Loucy (cell line): ENCODE measurements around the gene GMPPB.

Experiments
- CTCF ChIP-seq: fragments of 200-600 bp; sonication (generic); conservative IDR thresholded peaks from 2 replicates; pipeline ENCODE4 v1.5.1; 2014; ENCODE audit warnings: mild to moderate bottlenecking, antibody characterized with exemption, low read length
- EZH2phosphoT487 ChIP-seq: fragments of 200-600 bp; IDR thresholded peaks from 2 replicates; pipeline ENCODE4 v1.6.1; 2018; ENCODE audit warnings: antibody characterized with exemption, mild to moderate bottlenecking, moderate library complexity, borderline replicate concordance

DNA sequence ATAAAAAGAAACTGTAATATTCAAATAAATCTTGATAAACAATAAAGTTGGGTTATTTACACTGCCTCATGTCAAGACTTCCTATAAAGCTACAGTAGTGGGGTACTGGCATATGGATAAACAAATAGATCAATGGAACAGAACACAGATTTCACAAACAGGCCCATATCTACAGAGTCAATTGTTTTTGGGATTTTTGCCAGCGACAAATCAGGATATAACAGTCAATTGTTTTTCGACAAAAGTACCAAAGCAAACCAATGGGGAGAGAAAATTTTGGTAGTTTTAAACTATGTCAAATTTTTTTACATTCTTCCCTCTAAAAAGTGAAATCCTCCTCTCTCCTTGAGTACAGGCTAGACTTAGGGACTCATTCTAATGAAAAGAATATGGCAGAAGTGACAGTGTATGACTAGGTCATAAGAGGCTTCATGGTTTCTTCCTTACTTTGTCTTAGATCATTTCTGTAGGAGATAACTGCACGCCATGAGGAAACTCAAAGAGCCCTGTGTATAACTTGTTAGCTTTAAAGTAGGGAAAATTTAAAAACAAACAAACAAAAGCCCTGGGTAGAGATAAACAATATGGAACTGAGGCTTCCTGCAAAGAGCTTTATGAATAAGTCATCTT lies 45.6 kb upstream of the GMPPB start:
- TF ChIP-seq CTCF, result no peak
- no peak for TF ChIP-seq EZH2phosphoT487
